Neural cell (in vitro differentiated cells): ENCODE data around the gene CILP2. TPM values are rescaled to one million over a fixed set of nuclear protein-coding genes. Genes with fewer than 3 reads are reported as not detected.

Experiments
- H2AFZ ChIP-seq: fragments of 200-600, 300-800 bp; sonication (generic), shearing (Covaris generic); 2 replicates; pipeline ENCODE4 v1.6.0; 2014; ENCODE audit warnings: low read depth, mild to moderate bottlenecking, antibody characterized with exemption, low read length, moderate library complexity
- H3F3A ChIP-seq: fragments of 200-600 bp; shearing (Covaris generic); 2 replicates; pipeline ENCODE4 v1.6.1; 2016; ENCODE audit warnings: mild to moderate bottlenecking, moderate library complexity, mixed read lengths, antibody characterized with exemption, low read length; ENCODE audit not compliant: insufficient read depth, poor library complexity, severe bottlenecking
- H3K27ac ChIP-seq: fragments of 200-600, 300-800 bp; sonication (generic), shearing (Covaris generic); 2 replicates; pipeline ENCODE4 v1.5.1; 2014; ENCODE audit warnings: mild to moderate bottlenecking, low read length, moderate library complexity
- H3K27me3 ChIP-seq: fragments of 300-800, 200-600 bp; sonication (generic), shearing (Covaris generic); 2 replicates; pipeline ENCODE4 v1.6.0; 2014; ENCODE audit warnings: mild to moderate bottlenecking, low read depth, low read length, moderate library complexity; ENCODE audit not compliant: insufficient read depth
- H3K36me3 ChIP-seq: fragments of 300-800, 200-600 bp; sonication (generic), shearing (Covaris generic); 2 replicates; pipeline ENCODE4 v1.5.1; 2014; ENCODE audit warnings: mild to moderate bottlenecking, antibody characterized with exemption, low read length, moderate library complexity; ENCODE audit not compliant: insufficient read depth
- H3K4me2 ChIP-seq: fragments of 300-800, 200-600 bp; sonication (generic), shearing (Covaris generic); 2 replicates; pipeline ENCODE4 v1.6.0; 2014; ENCODE audit warnings: mild to moderate bottlenecking, low read length
- H3K4me3 ChIP-seq: fragments of 300-800, 200-600 bp; sonication (generic), shearing (Covaris generic); 2 replicates; pipeline ENCODE4 v1.5.1; 2014; ENCODE audit warnings: mild to moderate bottlenecking, low read length, moderate library complexity
- H3K79me2 ChIP-seq: fragments of 200-600 bp; shearing (Covaris generic); replicated peaks from 2 replicates; pipeline ENCODE4 v1.6.0; 2014; ENCODE audit warnings: mild to moderate bottlenecking, low read length, moderate library complexity; ENCODE audit not compliant: insufficient read depth
- H3K9ac ChIP-seq: fragments of 300-800, 200-600 bp; sonication (generic), shearing (Covaris generic); 2 replicates; pipeline ENCODE4 v1.6.1; 2016; ENCODE audit warnings: mild to moderate bottlenecking, low read length, mixed read lengths
- H3K9me2 ChIP-seq: fragments of 200-600 bp; shearing (Covaris generic); 2 replicates; pipeline ENCODE4 v1.6.1; 2016; ENCODE audit warnings: mild to moderate bottlenecking, low read length, mixed read lengths; ENCODE audit not compliant: insufficient read depth
- H3K9me3 ChIP-seq: fragments of 200-600, 300-800 bp; sonication (generic), shearing (Covaris generic); 2 replicates; pipeline ENCODE4 v1.6.1; 2016; ENCODE audit warnings: mild to moderate bottlenecking, mixed run types, low read length, moderate library complexity, mixed read lengths
- H4K20me1 ChIP-seq: fragments of 200-600 bp; shearing (Covaris generic); 2 replicates; pipeline ENCODE4 v1.6.1; 2016; ENCODE audit warnings: mild to moderate bottlenecking, mixed run types; ENCODE audit not compliant: insufficient read depth
- CTCF ChIP-seq: fragments of 450-650 bp; IDR thresholded peaks from 2 replicates; pipeline ENCODE4 v1.5.1; 2014; ENCODE audit warnings: antibody characterized with exemption, mild to moderate bottlenecking, moderate library complexity; ENCODE audit not compliant: poor library complexity, severe bottlenecking
- EP300 ChIP-seq: fragments of 450-650 bp; conservative IDR thresholded peaks from 2 replicates; pipeline ENCODE4 v1.6.1; 2014; ENCODE audit warnings: antibody characterized with exemption, mild to moderate bottlenecking, moderate library complexity; ENCODE audit not compliant: poor library complexity, severe bottlenecking
- EZH2 ChIP-seq: fragments of 200-600, 300-800 bp; shearing (Covaris generic), sonication (generic); IDR thresholded peaks from 2 replicates; pipeline ENCODE4 v1.6.1; 2014; ENCODE audit warnings: antibody characterized with exemption, low read length, borderline replicate concordance, mild to moderate bottlenecking; ENCODE audit not compliant: insufficient read depth, poor library complexity, severe bottlenecking
- MXI1 ChIP-seq: fragments of 450-650 bp; conservative IDR thresholded peaks from 2 replicates; pipeline ENCODE4 v1.6.1; 2014; ENCODE audit warnings: antibody characterized with exemption, mild to moderate bottlenecking; ENCODE audit not compliant: poor library complexity, severe bottlenecking
- POLR2AphosphoS5 ChIP-seq: IDR thresholded peaks from 2 replicates; pipeline ENCODE4 v1.6.1; 2012
- RAD21 ChIP-seq: fragments of 450-650 bp; conservative IDR thresholded peaks from 2 replicates; pipeline ENCODE4 v1.6.1; 2014; ENCODE audit warnings: antibody characterized with exemption, mild to moderate bottlenecking, moderate library complexity
- REST ChIP-seq: IDR thresholded peaks from 2 replicates; pipeline ENCODE4 v1.6.1; 2012; ENCODE audit warnings: borderline replicate concordance
- SMC3 ChIP-seq: fragments of 450-650 bp; conservative IDR thresholded peaks from 2 replicates; pipeline ENCODE4 v1.6.1; 2014; ENCODE audit warnings: antibody characterized with exemption, mild to moderate bottlenecking, moderate library complexity; ENCODE audit not compliant: poor library complexity
- TAF1 ChIP-seq: IDR thresholded peaks from 2 replicates; pipeline ENCODE4 v1.6.1; 2012; ENCODE audit warnings: low read depth
- polyA plus RNA-seq: library from polyadenylated mRNA; depleted of rRNA; stranded (reverse); fragments of >200 nt; gene quantifications from 2 replicates; pipeline ENCODE4 v1.2.3, GENCODE V29; 2014

CILP2 gene
- polyA plus RNA-seq, 1 donor from 2014 or later: 0.84 TPM

DNA sequence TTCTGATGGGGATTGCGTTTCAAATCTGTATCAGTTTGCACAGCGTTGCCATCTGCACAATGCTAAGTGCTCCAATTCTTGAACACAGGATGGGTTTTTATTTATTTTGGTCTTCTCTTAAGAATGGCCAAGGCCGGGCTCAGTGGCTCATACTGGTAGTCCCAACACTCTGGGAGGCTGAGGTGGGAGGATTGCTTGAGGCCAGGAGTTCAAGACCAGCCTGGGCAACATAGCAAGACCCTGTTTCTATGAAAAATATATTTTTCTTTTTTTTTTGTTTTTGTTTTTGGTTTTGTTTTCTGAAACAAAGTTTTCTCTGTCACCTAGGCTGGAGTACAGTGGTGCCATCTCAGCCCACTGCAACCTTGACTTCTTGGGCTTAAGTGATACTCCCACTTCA, 14.9 kb upstream of the CILP2 start:
- no peaks in the 10 kb centered on the region for H3K9me3 ChIP-seq
- H3F3A ChIP-seq: no peaks in the 10 kb centered on the region
- H3K4me2 ChIP-seq: no peak overlapping the region
- H3K9me2 ChIP-seq: no peaks in the 10 kb centered on the region
- no peak overlapping the region for H3K9ac ChIP-seq
- peaks cover 13% of the 10 kb centered on the region for H3K79me2 ChIP-seq
- H3K4me3 ChIP-seq: no peak overlapping the region
- no peaks in the 10 kb centered on the region for H4K20me1 ChIP-seq
- TF ChIP-seq MXI1: no peak
- TF ChIP-seq POLR2AphosphoS5: no peak
- no peak for TF ChIP-seq SMC3
- no peak for TF ChIP-seq RAD21
- no peak for TF ChIP-seq REST
- TF ChIP-seq EZH2: no peak
- TF ChIP-seq TAF1: no peak
- no peak for TF ChIP-seq CTCF
- no peak for TF ChIP-seq EP300
- no peaks in the 10 kb centered on the region for H3K36me3 ChIP-seq
- no peak overlapping the region for H2AFZ ChIP-seq
- no peak overlapping the region for H3K27ac ChIP-seq
- no peaks in the 10 kb centered on the region for H3K27me3 ChIP-seq

GRCh38 chr19:19524053-19524452, 14.0 kb upstream of the CILP2 start:
- H3K36me3 ChIP-seq: no peaks in the 10 kb centered on the region
- H3F3A ChIP-seq: no peaks in the 10 kb centered on the region
- H3K27me3 ChIP-seq: no peaks in the 10 kb centered on the region
- H3K27ac ChIP-seq: no peak overlapping the region
- H2AFZ ChIP-seq: no peak overlapping the region
- peaks cover 13% of the 10 kb centered on the region for H3K79me2 ChIP-seq
- H3K9ac ChIP-seq: no peak overlapping the region
- TF ChIP-seq POLR2AphosphoS5: no peak
- TF ChIP-seq TAF1: no peak
- TF ChIP-seq SMC3: no peak
- no peak for TF ChIP-seq RAD21
- TF ChIP-seq CTCF: no peak
- no peak for TF ChIP-seq REST
- no peak for TF ChIP-seq EP300
- TF ChIP-seq MXI1: no peak
- no peak overlapping the region for H3K4me3 ChIP-seq
- H3K4me2 ChIP-seq: no peak overlapping the region
- H3K9me3 ChIP-seq: no peaks in the 10 kb centered on the region
- no peaks in the 10 kb centered on the region for H3K9me2 ChIP-seq
- H4K20me1 ChIP-seq: no peaks in the 10 kb centered on the region
